ENCODE results near the gene ZHX3. TPM values are rescaled to one million over a fixed set of nuclear protein-coding genes. Genes with fewer than 3 reads are reported as not detected.
A peak's percentile ranks its signal among the peaks of the same experiment; 100 is the strongest.

ZHX3 gene
- total and polyA plus RNA-seq, 9 of the 15 experiments (the other 6 are each of a cell fraction or from before 2014, with no cell fraction given): 0.80 to 14.6 (median 4.9) TPM

DNA sequence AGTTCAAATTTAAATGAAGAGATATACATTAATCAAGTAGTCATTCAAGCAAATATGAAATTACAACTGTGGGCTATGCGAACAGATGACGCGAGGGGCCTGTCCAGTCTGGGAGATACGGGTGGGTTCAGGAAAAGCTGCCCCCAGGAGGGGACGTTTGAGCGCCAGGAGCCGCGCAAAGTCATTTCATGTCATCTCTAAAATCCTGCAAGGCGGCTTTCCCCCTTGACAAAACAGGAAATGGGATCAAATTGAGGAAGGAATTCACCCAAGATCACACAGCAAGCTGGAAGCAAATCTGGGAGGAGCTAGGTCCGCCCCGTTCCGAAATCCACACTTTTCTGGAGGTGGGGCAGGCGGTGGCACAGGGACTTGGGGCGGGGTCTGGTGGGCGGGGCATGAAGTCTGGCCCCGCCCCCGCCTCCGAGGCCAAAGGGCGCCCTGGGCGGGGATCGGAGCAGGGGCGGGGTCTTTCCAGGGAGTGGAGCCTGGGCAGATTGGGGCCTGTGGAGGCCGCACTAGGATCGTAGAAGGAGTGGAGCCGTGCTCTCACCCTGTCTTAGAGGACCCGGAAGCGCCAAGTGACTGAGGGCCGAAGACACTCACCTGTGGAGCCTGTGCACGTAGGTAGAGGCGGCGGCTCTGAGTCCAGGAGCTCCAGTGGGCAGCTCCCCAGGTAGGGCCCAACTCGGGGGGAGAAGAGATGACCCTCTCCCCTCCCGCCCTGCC, 23.0 kb upstream of the ZHX3 start, which contains the start of gene LPIN3 (continued):
- TF ChIP-seq, protein P1, sequence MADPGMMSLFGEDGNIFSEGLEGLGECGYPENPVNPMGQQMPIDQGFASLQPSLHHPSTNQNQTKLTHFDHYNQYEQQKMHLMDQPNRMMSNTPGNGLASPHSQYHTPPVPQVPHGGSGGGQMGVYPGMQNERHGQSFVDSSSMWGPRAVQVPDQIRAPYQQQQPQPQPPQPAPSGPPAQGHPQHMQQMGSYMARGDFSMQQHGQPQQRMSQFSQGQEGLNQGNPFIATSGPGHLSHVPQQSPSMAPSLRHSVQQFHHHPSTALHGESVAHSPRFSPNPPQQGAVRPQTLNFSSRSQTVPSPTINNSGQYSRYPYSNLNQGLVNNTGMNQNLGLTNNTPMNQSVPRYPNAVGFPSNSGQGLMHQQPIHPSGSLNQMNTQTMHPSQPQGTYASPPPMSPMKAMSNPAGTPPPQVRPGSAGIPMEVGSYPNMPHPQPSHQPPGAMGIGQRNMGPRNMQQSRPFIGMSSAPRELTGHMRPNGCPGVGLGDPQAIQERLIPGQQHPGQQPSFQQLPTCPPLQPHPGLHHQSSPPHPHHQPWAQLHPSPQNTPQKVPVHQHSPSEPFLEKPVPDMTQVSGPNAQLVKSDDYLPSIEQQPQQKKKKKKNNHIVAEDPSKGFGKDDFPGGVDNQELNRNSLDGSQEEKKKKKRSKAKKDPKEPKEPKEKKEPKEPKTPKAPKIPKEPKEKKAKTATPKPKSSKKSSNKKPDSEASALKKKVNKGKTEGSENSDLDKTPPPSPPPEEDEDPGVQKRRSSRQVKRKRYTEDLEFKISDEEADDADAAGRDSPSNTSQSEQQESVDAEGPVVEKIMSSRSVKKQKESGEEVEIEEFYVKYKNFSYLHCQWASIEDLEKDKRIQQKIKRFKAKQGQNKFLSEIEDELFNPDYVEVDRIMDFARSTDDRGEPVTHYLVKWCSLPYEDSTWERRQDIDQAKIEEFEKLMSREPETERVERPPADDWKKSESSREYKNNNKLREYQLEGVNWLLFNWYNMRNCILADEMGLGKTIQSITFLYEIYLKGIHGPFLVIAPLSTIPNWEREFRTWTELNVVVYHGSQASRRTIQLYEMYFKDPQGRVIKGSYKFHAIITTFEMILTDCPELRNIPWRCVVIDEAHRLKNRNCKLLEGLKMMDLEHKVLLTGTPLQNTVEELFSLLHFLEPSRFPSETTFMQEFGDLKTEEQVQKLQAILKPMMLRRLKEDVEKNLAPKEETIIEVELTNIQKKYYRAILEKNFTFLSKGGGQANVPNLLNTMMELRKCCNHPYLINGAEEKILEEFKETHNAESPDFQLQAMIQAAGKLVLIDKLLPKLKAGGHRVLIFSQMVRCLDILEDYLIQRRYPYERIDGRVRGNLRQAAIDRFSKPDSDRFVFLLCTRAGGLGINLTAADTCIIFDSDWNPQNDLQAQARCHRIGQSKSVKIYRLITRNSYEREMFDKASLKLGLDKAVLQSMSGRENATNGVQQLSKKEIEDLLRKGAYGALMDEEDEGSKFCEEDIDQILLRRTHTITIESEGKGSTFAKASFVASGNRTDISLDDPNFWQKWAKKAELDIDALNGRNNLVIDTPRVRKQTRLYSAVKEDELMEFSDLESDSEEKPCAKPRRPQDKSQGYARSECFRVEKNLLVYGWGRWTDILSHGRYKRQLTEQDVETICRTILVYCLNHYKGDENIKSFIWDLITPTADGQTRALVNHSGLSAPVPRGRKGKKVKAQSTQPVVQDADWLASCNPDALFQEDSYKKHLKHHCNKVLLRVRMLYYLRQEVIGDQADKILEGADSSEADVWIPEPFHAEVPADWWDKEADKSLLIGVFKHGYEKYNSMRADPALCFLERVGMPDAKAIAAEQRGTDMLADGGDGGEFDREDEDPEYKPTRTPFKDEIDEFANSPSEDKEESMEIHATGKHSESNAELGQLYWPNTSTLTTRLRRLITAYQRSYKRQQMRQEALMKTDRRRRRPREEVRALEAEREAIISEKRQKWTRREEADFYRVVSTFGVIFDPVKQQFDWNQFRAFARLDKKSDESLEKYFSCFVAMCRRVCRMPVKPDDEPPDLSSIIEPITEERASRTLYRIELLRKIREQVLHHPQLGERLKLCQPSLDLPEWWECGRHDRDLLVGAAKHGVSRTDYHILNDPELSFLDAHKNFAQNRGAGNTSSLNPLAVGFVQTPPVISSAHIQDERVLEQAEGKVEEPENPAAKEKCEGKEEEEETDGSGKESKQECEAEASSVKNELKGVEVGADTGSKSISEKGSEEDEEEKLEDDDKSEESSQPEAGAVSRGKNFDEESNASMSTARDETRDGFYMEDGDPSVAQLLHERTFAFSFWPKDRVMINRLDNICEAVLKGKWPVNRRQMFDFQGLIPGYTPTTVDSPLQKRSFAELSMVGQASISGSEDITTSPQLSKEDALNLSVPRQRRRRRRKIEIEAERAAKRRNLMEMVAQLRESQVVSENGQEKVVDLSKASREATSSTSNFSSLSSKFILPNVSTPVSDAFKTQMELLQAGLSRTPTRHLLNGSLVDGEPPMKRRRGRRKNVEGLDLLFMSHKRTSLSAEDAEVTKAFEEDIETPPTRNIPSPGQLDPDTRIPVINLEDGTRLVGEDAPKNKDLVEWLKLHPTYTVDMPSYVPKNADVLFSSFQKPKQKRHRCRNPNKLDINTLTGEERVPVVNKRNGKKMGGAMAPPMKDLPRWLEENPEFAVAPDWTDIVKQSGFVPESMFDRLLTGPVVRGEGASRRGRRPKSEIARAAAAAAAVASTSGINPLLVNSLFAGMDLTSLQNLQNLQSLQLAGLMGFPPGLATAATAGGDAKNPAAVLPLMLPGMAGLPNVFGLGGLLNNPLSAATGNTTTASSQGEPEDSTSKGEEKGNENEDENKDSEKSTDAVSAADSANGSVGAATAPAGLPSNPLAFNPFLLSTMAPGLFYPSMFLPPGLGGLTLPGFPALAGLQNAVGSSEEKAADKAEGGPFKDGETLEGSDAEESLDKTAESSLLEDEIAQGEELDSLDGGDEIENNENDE (IDR thresholded peaks at IDR 0.05; ENCODE audit: low read depth, low read length): no peak
- TF ChIP-seq FOXP1 (CRISPR knock-in tag; IDR thresholded peaks at IDR 0.05) (no peak), ZEB2 (IDR thresholded peaks at IDR 0.05) (peak; percentile 56; the same call in 1 of the 2 replicates), ZNF146 (CRISPR knock-in tag; IDR thresholded peaks at IDR 0.05; ENCODE audit: unreplicated experiment) (no peak), SAFB2 (IDR thresholded peaks at IDR 0.05; ENCODE audit: borderline replicate concordance, low read depth, low read length, severe bottlenecking) (no peak), SLC30A9 (CRISPR knock-in tag; IDR thresholded peaks at IDR 0.05) (no peak), TBL1XR1 (IDR thresholded peaks at IDR 0.05; ENCODE audit: low read length in 2 of 2) (no peak), RBFOX2 (IDR thresholded peaks at IDR 0.05; ENCODE audit: low read depth, low read length) (peak; percentile 82), ZC3H8 (IDR thresholded peaks at IDR 0.05) (no peak), NFYB (IDR thresholded peaks at IDR 0.05; ENCODE audit: extremely low read depth, insufficient read length) (no peak), SRSF3 (IDR thresholded peaks at IDR 0.05; ENCODE audit: insufficient read depth, low read length) (no peak), PTRF (tag; IDR thresholded peaks at IDR 0.05) (no peak), ADNP (tag; IDR thresholded peaks at IDR 0.05) (no peak)
- TF ChIP-seq, protein P2, sequence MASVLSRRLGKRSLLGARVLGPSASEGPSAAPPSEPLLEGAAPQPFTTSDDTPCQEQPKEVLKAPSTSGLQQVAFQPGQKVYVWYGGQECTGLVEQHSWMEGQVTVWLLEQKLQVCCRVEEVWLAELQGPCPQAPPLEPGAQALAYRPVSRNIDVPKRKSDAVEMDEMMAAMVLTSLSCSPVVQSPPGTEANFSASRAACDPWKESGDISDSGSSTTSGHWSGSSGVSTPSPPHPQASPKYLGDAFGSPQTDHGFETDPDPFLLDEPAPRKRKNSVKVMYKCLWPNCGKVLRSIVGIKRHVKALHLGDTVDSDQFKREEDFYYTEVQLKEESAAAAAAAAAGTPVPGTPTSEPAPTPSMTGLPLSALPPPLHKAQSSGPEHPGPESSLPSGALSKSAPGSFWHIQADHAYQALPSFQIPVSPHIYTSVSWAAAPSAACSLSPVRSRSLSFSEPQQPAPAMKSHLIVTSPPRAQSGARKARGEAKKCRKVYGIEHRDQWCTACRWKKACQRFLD (CRISPR knock-in tag; IDR thresholded peaks at IDR 0.05): no peak
